GM12878 (cell line): ENCODE measurements around the gene CPNE9. TPM values are rescaled to one million over a fixed set of nuclear protein-coding genes. Genes with fewer than 3 reads are reported as not detected.

Experiments used
- ATAC-seq: fragments of 200-7000 bp; cut with Tn5 transposase; 3 replicates; pipeline ENCODE4 v1.9.1; 2020; ENCODE audit warnings: mild to moderate bottlenecking, moderate library complexity
- BruUV-seq: library from RNA; stranded (reverse); fragments of 400-500 nt; replicated peaks from 2 replicates; lab custom pipeline; 2021; lab: Mats Ljungman, UMichigan
- CTCF ChIA-PET: fragments of 300-600 bp; sonication (Branson Sonifier 250); formaldehyde crosslinking; extraction: SDS; loops from one replicate; lab custom pipeline; 2021; ENCODE audit warnings: inconsistent platforms; lab: Yijun Ruan, JAX
- POLR2A ChIA-PET: fragments of 350-600 bp; formaldehyde crosslinking; extraction: SDS; loops from one replicate; lab custom pipeline; 2021; ENCODE audit warnings: inconsistent platforms; lab: Charles Lee
- RAD21 ChIA-PET: fragments of 300-600 bp; sonication (Branson Sonifier 250); formaldehyde crosslinking; loops from one replicate; lab custom pipeline; 2023; ENCODE audit warnings: antibody characterized with exemption; ENCODE audit not compliant: unreplicated experiment; lab: Charles Lee
- SMC1A ChIA-PET: fragments of 300-600 bp; sonication (Branson Sonifier 250); formaldehyde crosslinking; loops from one replicate; lab custom pipeline; 2023; ENCODE audit not compliant: unreplicated experiment, uncharacterized antibody; lab: Charles Lee
- DNase-seq: peaks from one replicate; pipeline ENCODE4 v3.0.0-alpha.2; 2011; ENCODE audit warnings: low read depth, low spot score
- FAIRE-seq: peaks from 3 replicates; lab custom pipeline; 2011; peaks lifted over from hg19 to GRCh38; lab: Jason Lieb, UNC
- H2AFZ ChIP-seq: 2 replicates; pipeline ENCODE4 v1.6.0; 2011; ENCODE audit warnings: low read depth, low read length, control low read depth; ENCODE audit not compliant: control insufficient read depth
- H3K27ac ChIP-seq: 2 replicates; pipeline ENCODE4 v1.5.1; 2011; ENCODE audit warnings: control low read depth; ENCODE audit not compliant: control insufficient read depth, insufficient read depth
- H3K27me3 ChIP-seq, 2 experiments: replicated peaks in 1 of 2; 2 replicates each; pipeline versions ENCODE4 v1.6.0 to v1.6.1; 2011; ENCODE audit warnings: low read length in 1 of 2; ENCODE audit not compliant: control insufficient read depth in 2 of 2, insufficient read depth in 2 of 2
- H3K36me3 ChIP-seq, 2 experiments: 2 replicates each; pipeline ENCODE4 v1.5.1; 2011; ENCODE audit warnings: low read length in 1 of 2; ENCODE audit not compliant: control insufficient read depth in 2 of 2, insufficient read depth in 2 of 2
- H3K4me1 ChIP-seq: 2 replicates; pipeline ENCODE4 v1.6.1; 2011; ENCODE audit warnings: mild to moderate bottlenecking, low read length, moderate library complexity, mixed read lengths; ENCODE audit not compliant: control insufficient read depth, insufficient read depth
- H3K4me2 ChIP-seq: 2 replicates; pipeline ENCODE4 v1.6.0; 2011; ENCODE audit warnings: control low read depth; ENCODE audit not compliant: control insufficient read depth, insufficient read depth
- H3K4me3 ChIP-seq: fragments of 200-600 bp; sonication (generic); 2 replicates; pipeline ENCODE4 v1.5.1; 2016
- H3K79me2 ChIP-seq: 2 replicates; pipeline ENCODE4 v1.6.0; 2011; ENCODE audit warnings: low read length; ENCODE audit not compliant: control insufficient read depth, insufficient read depth
- H3K9ac ChIP-seq: 2 replicates; pipeline ENCODE4 v1.8.0; 2011; ENCODE audit warnings: low read length, control low read depth, mixed read lengths; ENCODE audit not compliant: control insufficient read depth, insufficient read depth
- H3K9me3 ChIP-seq: replicated peaks from 3 replicates; pipeline ENCODE4 v1.5.1; 2011; ENCODE audit warnings: mild to moderate bottlenecking, low read length; ENCODE audit not compliant: control insufficient read depth, insufficient read depth
- H4K20me1 ChIP-seq: 2 replicates; pipeline ENCODE4 v1.6.0; 2011; ENCODE audit not compliant: control insufficient read depth, insufficient read depth
- ATF2 ChIP-seq: IDR thresholded peaks from 2 replicates; pipeline ENCODE4 v1.6.1; 2012; ENCODE audit warnings: low read length, inconsistent platforms
- BMI1 ChIP-seq: fragments of 450-650 bp; IDR thresholded peaks from 2 replicates; pipeline ENCODE4 v1.6.1; 2016; ENCODE audit warnings: mild to moderate bottlenecking, moderate library complexity, borderline replicate concordance
- CREM ChIP-seq: IDR thresholded peaks from 2 replicates; pipeline ENCODE4 v1.6.1; 2014; ENCODE audit warnings: antibody characterized with exemption, low read depth
- FOS ChIP-seq: IDR thresholded peaks from 3 replicates; pipeline ENCODE4 v1.6.1; 2011; ENCODE audit warnings: borderline replicate concordance; ENCODE audit not compliant: insufficient read length; ENCODE audit errors: extremely low read depth
- HCFC1 ChIP-seq: fragments of 150-350 bp; IDR thresholded peaks from 2 replicates; pipeline ENCODE4 v1.6.1; 2014; ENCODE audit warnings: low read length
- MAX ChIP-seq: IDR thresholded peaks from 2 replicates; pipeline ENCODE4 v1.6.1; 2012; ENCODE audit warnings: low read depth, low read length, improper control_type of control experiment
- NR2C1 ChIP-seq: fragments of 450-650 bp; IDR thresholded peaks from 2 replicates; pipeline ENCODE4 v1.6.1; 2017; ENCODE audit warnings: antibody characterized with exemption, mild to moderate bottlenecking, moderate library complexity
- RAD21 ChIP-seq: IDR thresholded peaks from 2 replicates; pipeline ENCODE4 v1.6.1; 2011; ENCODE audit warnings: mild to moderate bottlenecking, low read depth, low read length, moderate library complexity; ENCODE audit not compliant: insufficient read depth
- RB1 ChIP-seq: fragments of 450-650 bp; formaldehyde crosslinking; IDR thresholded peaks from 2 replicates; pipeline ENCODE4 v1.6.1; 2017; ENCODE audit warnings: mild to moderate bottlenecking, borderline replicate concordance
- SMARCA5 ChIP-seq: fragments of 450-650 bp; IDR thresholded peaks from 2 replicates; pipeline ENCODE4 v1.6.1; 2017; ENCODE audit warnings: mild to moderate bottlenecking
- SREBF2 ChIP-seq: IDR thresholded peaks from 2 replicates; pipeline ENCODE4 v1.6.1; 2012; ENCODE audit warnings: mild to moderate bottlenecking, low read length
- TARDBP ChIP-seq: IDR thresholded peaks from 2 replicates; pipeline ENCODE4 v1.6.1; 2016; ENCODE audit warnings: borderline replicate concordance
- TBL1XR1 ChIP-seq: IDR thresholded peaks from 2 replicates; pipeline ENCODE4 v1.6.1; 2012; ENCODE audit warnings: low read depth, low read length, improper control_type of control experiment
- USF1 ChIP-seq: IDR thresholded peaks from 2 replicates; pipeline ENCODE4 v1.6.1; 2011; ENCODE audit warnings: borderline replicate concordance, low read depth, mild to moderate bottlenecking, moderate library complexity, mixed read lengths, low read length; ENCODE audit not compliant: insufficient read depth; ENCODE audit errors: extremely low read length
- ZBTB33 ChIP-seq: fragments of 450-650 bp; IDR thresholded peaks from 2 replicates; pipeline ENCODE4 v1.6.1; 2017; ENCODE audit warnings: mild to moderate bottlenecking
- ZSCAN29 ChIP-seq: fragments of 450-650 bp; IDR thresholded peaks from 2 replicates; pipeline ENCODE4 v1.6.1; 2017; ENCODE audit warnings: mild to moderate bottlenecking, moderate library complexity
- WGBS: methylation state at CpG from one replicate; pipeline ENCODE4 v1.1.6; 2016; ENCODE audit warnings: low lambda C conversion rate; ENCODE audit not compliant: insufficient replicate concordance, insufficient coverage; ENCODE audit errors: missing lambda C conversion rate; 5-methylcytosine and 5-hydroxymethylcytosine counted together
- in situ Hi-C: fragments of 300-500 bp; cut with MboI; formaldehyde crosslinking; loops from 9 replicates; pipeline ENCODE4 v1.14.3; 2018; ENCODE audit warnings: mixed read lengths
- intact Hi-C: fragments of 100-400 bp; cut with micrococcal nuclease; formaldehyde crosslinking; loops from one replicate; pipeline ENCODE4 v1.14.2; 2022; ENCODE audit not compliant: unreplicated experiment
- polyA plus RNA-seq, 11 experiments: library from polyadenylated mRNA; depleted of rRNA in 4 of 11; unstranded in 6 of 11; stranded (reverse) in 5 of 11; fragments of >200 nt; fragmentation: Nextera tagmentation in 4 of 11; fragmentation: Illumina TruSeq in 1 of 11; extraction: Ambion mirVana in 4 of 11; extraction: Trizol in 1 of 11; gene quantifications; 1 replicate in 1 of 11; 2 replicates in 10 of 11; pipeline versions ENCODE4 v1.2.1 to v1.2.3, GENCODE V29; 2011 to 2016; ENCODE audit warnings: inconsistent platforms in 2 of 11, missing spikeins in 2 of 11, low read depth in 1 of 11
- total RNA-seq, 4 experiments: library from RNA; depleted of rRNA in 3 of 4; stranded (reverse); fragments of >200 nt in 3 of 4; fragmentation: Illumina TruSeq in 1 of 4; extraction: Trizol in 1 of 4; gene quantifications; 2 replicates each; pipeline versions ENCODE4 v1.2.1 to v1.2.3, GENCODE V29; 2013 to 2021

CPNE9 gene
- total and polyA plus RNA-seq, 10 of the 15 experiments (the other 5 are each of a cell fraction or from before 2014, with no cell fraction given) = 0.02 to 0.12 (median 0.05) TPM; not detected in 7

- no peak for DNase-seq
- H3K4me2 ChIP-seq = no peak overlapping the region
- 75% methylated on average over 4 of the region's 4 CpGs for whole genome bisulfite sequencing
Observed at GRCh38 chr3:9765865-9766264, 62.2 kb downstream of the CPNE9 start.

GRCh38 chr3:9767418-9767817, 63.8 kb downstream of the CPNE9 start:
- POLR2A ChIA-PET = no interaction called here
- in situ Hi-C loops (no loop called here), intact Hi-C loops (no loop called here)
- RAD21 ChIA-PET = no interaction called here
- DNase-seq = no peak
- BruUV-seq = no TSS peak
- H3K27ac ChIP-seq = no peak overlapping the region
- no peaks in the 10 kb centered on the region for H3K9me3 ChIP-seq
- no peak overlapping the region for H3K9ac ChIP-seq
- no peak for FAIRE-seq
- H3K4me1 ChIP-seq = no peaks in the 10 kb centered on the region; the same call in 1 of the 2 replicates
- H3K4me3 ChIP-seq = no peak overlapping the region
- H3K4me2 ChIP-seq = no peak overlapping the region
- H3K36me3 ChIP-seq = no peaks in the 10 kb centered on the region
- no peaks in the 10 kb centered on the region for H3K79me2 ChIP-seq
- CTCF ChIA-PET = no interaction called here
- H3K27me3 ChIP-seq = peaks cover 0 to 2% of the 10 kb centered on the region in 2 experiments; a peak in 3 of 4 replicates
- H2AFZ ChIP-seq = no peak overlapping the region
- ATAC-seq = no peak
- 80% methylated on average over 7 of the region's 7 CpGs for WGBS
- SMC1A ChIA-PET = interaction anchor here (0.8 kb wide), 1 partner anchor 14 kb away, joined by 3 read pairs; no protein-coding TSS in a partner anchor
- no peaks in the 10 kb centered on the region for H4K20me1 ChIP-seq
- TF ChIP-seq TARDBP (no peak), SREBF2 (no peak), HCFC1 (no peak), RB1 (no peak), ZBTB33 (no peak), TBL1XR1 (no peak), MAX (no peak), CREM (no peak), ATF2 (no peak), RAD21 (no peak), SMARCA5 (no peak)

More at GRCh38 chr3:9765865-9766264, 62.2 kb downstream of the CPNE9 start:
- intact Hi-C loops (no loop called here), in situ Hi-C loops (no loop called here)
- BruUV-seq = no TSS peak
- H4K20me1 ChIP-seq = no peaks in the 10 kb centered on the region
- ATAC-seq (no peak), FAIRE-seq (no peak)
- H3K27me3 ChIP-seq = no peaks in the 10 kb centered on the region; a peak in 1 of 4 replicates
- H3K4me3 ChIP-seq = no peak overlapping the region
- H3K36me3 ChIP-seq = no peaks in the 10 kb centered on the region
- ChIA-PET POLR2A (no interaction called here), CTCF (interaction anchor here (0.6 kb wide), 1 partner anchor 262 kb away, joined by 3 read pairs; no protein-coding TSS in a partner anchor), SMC1A (no interaction called here), RAD21 (no interaction called here)
- H3K27ac ChIP-seq = no peak overlapping the region
- H3K79me2 ChIP-seq = no peaks in the 10 kb centered on the region
- no peaks in the 10 kb centered on the region for H3K9me3 ChIP-seq
- no peak overlapping the region for H2AFZ ChIP-seq
- H3K4me1 ChIP-seq = no peaks in the 10 kb centered on the region; the same call in 1 of the 2 replicates
- no peak overlapping the region for H3K9ac ChIP-seq
- TF ChIP-seq ZSCAN29 (no peak), FOS (no peak), NR2C1 (no peak), USF1 (peak; percentile 53), BMI1 (no peak)
